HAP-1 (cell line): Measurements from ENCODE around the gene ERP27.

Experiments
- DNase-seq, 2 experiments: peaks; one replicate each; pipeline ENCODE4 v3.0.0-alpha.2; 2016 to 2020; ENCODE audit warnings: low spot score in 2 of 2
- H3K27me3 ChIP-seq: fragments of 250-450 bp; sonication (Bioruptor Pico); 2 replicates; pipeline ENCODE4 v1.5.1; 2020; ENCODE audit warnings: low read depth, mild to moderate bottlenecking, moderate library complexity
- H3K36me3 ChIP-seq: fragments of 250-450 bp; sonication (Bioruptor Pico); replicated peaks from 2 replicates; pipeline ENCODE4 v1.5.1; 2020; ENCODE audit warnings: mild to moderate bottlenecking
- H3K4me1 ChIP-seq: fragments of 250-450 bp; sonication (Bioruptor Pico); 2 replicates; pipeline ENCODE4 v1.5.1; 2020; ENCODE audit warnings: mild to moderate bottlenecking
- H3K4me3 ChIP-seq: fragments of 250-450 bp; sonication (Bioruptor Pico); 2 replicates; pipeline ENCODE4 v1.5.1; 2020; ENCODE audit warnings: mild to moderate bottlenecking, moderate library complexity
- H3K9me3 ChIP-seq: fragments of 250-450 bp; sonication (Bioruptor Pico); 2 replicates; pipeline ENCODE4 v1.5.1; 2020; ENCODE audit warnings: mild to moderate bottlenecking, moderate library complexity
- in situ Hi-C: fragments of 300-500 bp; cut with MboI; formaldehyde crosslinking; loops from 3 replicates; pipeline ENCODE4 v1.14.3; 2020; ENCODE audit warnings: low sequenced_read_pairs, inconsistent platforms, mixed read lengths

Gene ERP27

DNA sequence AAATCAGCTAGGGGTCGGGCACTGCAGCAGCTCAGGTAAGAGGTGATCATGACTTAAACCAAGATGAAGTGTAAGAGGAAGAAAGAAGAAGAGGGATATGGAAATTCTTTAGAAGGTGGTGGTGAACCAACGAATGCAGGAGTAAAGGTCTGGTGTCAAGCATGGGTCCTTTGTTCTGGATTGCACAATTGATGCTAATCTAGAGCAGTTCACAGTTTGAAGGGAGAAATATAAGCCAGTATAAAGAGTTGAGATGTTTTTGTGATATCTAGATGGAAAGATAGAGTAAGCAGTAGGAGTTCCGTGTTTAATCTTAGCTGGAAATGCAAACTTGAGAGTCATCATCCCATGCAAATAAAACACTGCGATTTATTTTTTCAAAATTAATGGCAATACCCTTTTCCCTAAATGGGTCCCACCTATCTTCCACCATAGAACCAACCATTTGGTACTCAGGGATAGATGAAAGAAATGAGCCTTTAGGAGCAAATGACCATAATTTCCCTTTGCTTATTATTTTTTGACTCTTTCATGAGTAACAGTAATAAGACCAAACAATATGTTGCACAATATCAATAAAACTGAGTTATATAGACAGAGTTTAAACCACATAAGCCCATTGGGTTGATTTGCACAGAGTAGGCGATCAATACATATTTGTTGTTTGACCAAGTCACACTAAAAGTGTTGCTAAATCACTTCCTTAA is 37.7 kb downstream of the ERP27 start:
- Histone ChIP-seq H3K36me3 (no peaks in the 10 kb centered on the region), H3K4me1 (no peaks in the 10 kb centered on the region), H3K4me3 (no peak overlapping the region), H3K27me3 (no peaks in the 10 kb centered on the region), H3K9me3 (no peaks in the 10 kb centered on the region)
- DNase-seq = no peak
- in situ Hi-C loops = no loop called here

DNA sequence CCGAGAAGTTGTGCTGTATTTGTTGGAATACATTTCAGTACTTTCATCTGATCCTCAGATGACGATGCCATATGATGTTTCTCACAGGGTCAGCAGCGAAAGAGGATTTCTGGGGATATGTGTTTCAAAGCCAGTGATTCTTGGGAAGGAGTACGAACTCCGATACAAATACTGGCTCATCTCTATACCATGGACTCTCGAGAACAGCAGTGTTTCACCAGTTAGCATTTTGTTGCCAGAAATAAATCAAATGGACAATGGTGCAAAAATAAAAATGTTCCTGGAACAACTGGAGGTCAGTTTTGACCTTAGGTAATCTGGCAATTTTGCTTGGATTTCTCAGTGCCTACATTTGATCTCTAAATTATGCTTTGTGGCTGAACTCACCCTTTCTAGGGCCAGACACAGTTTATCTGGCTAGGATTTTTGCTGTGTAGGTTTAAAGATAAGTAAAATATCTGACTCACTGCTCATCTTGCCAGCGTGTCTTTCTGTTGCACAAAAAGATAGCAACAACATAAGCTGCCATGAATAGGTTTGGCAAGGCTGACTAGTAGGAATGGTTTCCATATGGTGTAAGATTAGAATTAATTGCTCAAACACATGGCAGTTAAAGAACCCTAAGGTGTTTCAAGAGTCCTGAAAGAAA is 41.7 kb downstream of the ERP27 start:
- in situ Hi-C loops = no loop called here
- no peak overlapping the region for H3K4me3 ChIP-seq
- DNase-seq = no peak

DNA sequence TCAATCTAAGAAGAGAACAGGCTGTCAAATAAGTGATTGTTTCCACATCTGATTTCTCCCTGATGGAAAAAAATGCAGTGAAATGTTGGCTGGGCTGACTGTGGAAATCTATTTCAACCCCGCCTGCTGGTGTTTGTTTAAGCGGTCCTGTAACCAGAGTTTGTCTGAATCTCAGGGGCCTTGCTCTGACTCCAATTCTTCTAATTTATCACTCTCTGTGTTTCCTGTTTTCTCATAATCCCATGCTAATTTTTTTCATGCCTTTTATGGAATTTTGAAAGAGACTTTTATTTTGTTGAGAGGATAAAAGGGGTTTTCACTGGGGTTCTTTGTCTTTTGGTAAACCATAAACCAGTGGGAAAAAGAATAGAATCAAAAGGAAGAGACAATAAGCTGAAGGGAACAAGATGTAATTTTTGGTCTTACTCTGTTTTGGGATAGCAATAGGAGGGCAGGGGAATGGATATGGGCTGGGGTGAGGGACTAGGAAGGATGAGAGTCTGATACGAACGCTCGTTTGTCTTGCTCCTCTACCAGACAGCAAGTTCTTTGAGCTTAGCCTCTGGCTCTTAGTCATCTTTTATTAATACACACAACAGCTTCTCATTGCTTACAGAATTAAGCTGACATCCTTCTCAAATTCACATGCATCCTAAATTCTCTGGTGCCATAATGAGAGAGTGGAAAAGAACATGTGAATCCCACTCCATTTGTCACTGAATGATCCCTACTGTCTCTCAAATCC is 44.7 kb downstream of the ERP27 start:
- DNase-seq = no peak
- H3K27me3 ChIP-seq = no peaks in the 10 kb centered on the region
- no peaks in the 10 kb centered on the region for H3K36me3 ChIP-seq
- no peak overlapping the region for H3K4me3 ChIP-seq
- in situ Hi-C loops = no loop called here
- no peaks in the 10 kb centered on the region for H3K4me1 ChIP-seq
- no peaks in the 10 kb centered on the region for H3K9me3 ChIP-seq

More for the DNA sequence above, 41.7 kb downstream of the ERP27 start:
- Histone ChIP-seq H3K4me1 (no peaks in the 10 kb centered on the region), H3K9me3 (no peaks in the 10 kb centered on the region), H3K36me3 (no peaks in the 10 kb centered on the region), H3K27me3 (no peaks in the 10 kb centered on the region)

DNA sequence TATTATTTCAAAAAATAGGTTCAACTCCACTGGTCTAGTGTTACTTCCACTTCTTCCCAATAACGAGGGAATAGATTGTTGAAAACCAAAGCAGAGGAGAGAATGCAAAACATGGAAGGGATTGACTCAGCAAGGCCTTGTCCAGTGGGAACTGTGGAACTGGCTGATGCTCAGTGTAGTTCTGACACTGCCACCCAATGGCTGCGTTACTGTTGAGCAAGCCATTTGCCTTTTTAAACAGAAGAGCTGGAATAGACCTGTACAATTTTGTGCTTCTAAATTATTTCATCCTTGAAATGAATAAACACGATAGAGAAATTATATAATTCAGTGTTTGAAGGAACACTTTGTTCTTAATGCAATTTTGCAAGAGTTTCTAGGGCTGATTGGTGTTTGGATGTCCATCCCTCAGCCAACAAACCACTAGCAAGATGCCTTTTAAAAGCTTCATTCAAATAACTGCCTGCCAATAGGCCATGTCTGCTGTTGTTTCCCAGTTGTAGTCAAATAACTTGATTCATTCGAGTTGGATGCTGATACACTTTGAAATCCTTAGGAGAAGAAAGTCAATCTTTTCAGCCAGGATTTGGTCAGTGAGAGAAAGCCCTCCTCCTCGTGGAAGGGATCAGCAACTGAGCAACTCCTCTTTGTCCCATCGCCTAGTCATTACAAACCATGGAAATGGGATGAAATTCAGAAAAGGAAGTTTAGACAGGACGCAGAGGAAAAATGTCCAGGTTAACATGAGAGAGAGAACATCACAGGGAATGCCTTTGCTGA is 45.4 kb downstream of the ERP27 start:
- Histone ChIP-seq H3K36me3 (no peaks in the 10 kb centered on the region), H3K4me3 (no peak overlapping the region), H3K27me3 (no peaks in the 10 kb centered on the region), H3K4me1 (no peaks in the 10 kb centered on the region), H3K9me3 (no peaks in the 10 kb centered on the region)
- in situ Hi-C loops = no loop called here
- no peak for DNase-seq

DNA sequence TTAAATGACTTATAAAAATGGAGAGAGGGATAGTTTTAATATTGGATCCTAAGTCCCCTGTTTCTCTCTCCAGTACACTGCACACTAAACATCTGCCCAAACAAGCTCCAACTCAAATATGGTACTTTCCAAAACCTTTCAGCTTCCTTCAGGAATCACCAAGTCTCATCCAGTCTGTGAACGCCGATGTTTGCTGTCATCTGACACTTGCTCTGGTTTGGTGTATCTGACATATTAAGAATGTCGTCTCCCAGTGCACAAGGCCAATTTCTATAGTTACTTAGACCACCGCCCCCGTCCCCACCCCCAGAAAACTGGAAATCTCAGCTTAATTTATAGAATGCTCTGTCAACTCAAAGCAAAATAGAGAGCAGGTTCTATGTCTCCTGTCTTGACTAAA is 47.6 kb downstream of the ERP27 start:
- DNase-seq = no peak
- H3K27me3 ChIP-seq = no peaks in the 10 kb centered on the region
- in situ Hi-C loops = no loop called here

DNA sequence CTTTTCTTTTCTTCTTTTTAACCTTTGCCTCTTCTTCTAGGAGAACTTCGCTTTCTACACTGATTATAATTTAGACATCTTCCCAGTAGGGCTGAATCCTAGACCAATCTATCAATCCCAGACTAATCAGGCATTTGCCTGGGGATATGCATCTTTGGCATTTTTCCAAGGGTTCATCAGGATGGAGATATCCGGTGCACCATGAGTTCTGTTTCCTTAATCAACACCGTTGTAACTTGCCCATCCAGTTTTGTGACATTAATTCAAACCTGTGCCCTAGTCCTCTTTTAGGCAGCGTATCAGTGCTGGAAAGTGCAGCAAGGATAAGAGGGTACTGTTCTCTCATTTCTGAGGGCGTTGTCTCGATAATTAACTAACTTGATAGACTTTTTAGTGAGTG is 52.1 kb downstream of the ERP27 start:
- H3K4me1 ChIP-seq = no peaks in the 10 kb centered on the region
- H3K9me3 ChIP-seq = no peaks in the 10 kb centered on the region
- no peaks in the 10 kb centered on the region for H3K36me3 ChIP-seq
- DNase-seq = no peak
- in situ Hi-C loops = no loop called here
- H3K4me3 ChIP-seq = no peak overlapping the region
- H3K27me3 ChIP-seq = no peaks in the 10 kb centered on the region

More for the DNA sequence above, 47.6 kb downstream of the ERP27 start:
- Histone ChIP-seq H3K9me3 (no peaks in the 10 kb centered on the region), H3K4me1 (no peaks in the 10 kb centered on the region), H3K4me3 (no peak overlapping the region), H3K36me3 (no peaks in the 10 kb centered on the region)

DNA sequence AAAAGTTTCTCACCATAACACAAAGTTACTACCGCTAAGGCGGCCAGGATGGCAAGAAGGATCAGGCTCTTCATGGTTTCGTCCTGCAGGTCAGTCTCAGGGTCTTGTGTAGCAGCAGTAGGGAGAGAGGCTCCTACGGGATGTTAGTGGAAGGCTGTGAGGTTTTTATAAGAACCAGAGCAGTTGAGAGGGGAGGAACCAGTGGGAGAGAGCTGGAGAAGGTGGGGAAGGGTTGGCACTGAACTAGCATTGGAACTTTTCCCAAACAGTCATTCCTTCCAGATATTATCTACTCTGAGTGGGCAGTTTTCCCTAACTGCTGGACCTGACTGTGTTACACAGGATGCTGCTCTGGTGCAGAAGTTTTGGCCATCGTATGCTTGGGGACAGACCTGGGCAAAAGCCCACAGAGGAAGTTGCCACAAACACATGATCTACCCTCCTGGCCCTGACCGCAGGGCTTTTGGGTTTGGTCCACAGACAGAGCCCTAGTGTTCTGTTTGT is 52.6 kb downstream of the ERP27 start, which contains the start of gene MGP:
Gene MGP (minus strand): TSS at position 137 of the 504 bp plus-strand sequence. CDS start 63 bp downstream, at position 74.
- no peaks in the 10 kb centered on the region for H3K4me1 ChIP-seq
- no peaks in the 10 kb centered on the region for H3K27me3 ChIP-seq
- H3K4me3 ChIP-seq = no peak within 1 kb of the TSS
- DNase-seq = no peak
- in situ Hi-C loops = no loop called here
- no peaks in the 10 kb centered on the region for H3K9me3 ChIP-seq
- H3K36me3 ChIP-seq = no peaks in the 10 kb centered on the region

DNA sequence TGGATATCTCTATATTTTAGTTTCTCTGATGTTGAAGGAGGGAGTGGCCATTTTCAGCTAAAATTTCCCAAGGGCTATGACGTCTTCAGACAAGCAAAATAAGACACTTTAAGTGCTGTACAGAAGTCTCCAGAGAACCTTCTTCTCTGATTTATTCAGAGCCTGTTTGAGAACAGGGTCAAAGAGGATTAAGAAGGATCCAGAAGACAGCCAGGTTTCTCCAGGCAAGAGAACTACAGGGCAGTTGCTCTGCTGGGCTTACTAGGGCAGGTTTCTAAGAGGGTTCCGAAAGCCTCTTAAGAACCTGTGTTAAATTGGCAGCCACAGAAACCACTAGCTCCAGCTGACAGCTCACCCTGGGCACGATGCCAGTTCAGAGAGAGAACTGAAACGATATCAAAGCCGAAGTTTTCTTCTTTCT is 53.9 kb downstream of the ERP27 start:
- in situ Hi-C loops = no loop called here
- Histone ChIP-seq H3K36me3 (no peaks in the 10 kb centered on the region), H3K4me1 (no peaks in the 10 kb centered on the region), H3K27me3 (no peaks in the 10 kb centered on the region), H3K4me3 (no peak overlapping the region), H3K9me3 (no peaks in the 10 kb centered on the region)
- no peak for DNase-seq

DNA sequence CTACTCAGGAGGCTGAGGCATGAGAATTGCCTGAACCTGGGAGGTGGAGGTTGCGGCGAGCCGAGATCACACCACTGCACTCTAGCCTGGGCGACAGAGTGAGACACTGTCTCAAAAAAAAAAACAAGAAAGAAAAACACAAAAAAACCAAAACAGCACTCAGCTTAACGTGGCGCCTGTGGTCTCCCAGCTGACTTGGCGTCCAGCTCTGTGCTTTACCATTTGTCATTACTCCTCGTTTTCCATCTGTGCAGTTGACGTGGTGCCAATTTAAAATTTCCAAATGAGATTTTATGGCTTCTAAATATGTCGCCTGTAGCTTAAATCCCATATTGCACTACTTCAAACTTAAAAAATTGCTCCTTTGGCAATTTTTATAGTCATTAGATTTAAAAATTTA is 54.7 kb downstream of the ERP27 start:
- in situ Hi-C loops = no loop called here
- Histone ChIP-seq H3K4me3 (no peak overlapping the region), H3K27me3 (no peaks in the 10 kb centered on the region), H3K4me1 (no peaks in the 10 kb centered on the region), H3K36me3 (no peaks in the 10 kb centered on the region), H3K9me3 (no peaks in the 10 kb centered on the region)
- no peak for DNase-seq

DNA sequence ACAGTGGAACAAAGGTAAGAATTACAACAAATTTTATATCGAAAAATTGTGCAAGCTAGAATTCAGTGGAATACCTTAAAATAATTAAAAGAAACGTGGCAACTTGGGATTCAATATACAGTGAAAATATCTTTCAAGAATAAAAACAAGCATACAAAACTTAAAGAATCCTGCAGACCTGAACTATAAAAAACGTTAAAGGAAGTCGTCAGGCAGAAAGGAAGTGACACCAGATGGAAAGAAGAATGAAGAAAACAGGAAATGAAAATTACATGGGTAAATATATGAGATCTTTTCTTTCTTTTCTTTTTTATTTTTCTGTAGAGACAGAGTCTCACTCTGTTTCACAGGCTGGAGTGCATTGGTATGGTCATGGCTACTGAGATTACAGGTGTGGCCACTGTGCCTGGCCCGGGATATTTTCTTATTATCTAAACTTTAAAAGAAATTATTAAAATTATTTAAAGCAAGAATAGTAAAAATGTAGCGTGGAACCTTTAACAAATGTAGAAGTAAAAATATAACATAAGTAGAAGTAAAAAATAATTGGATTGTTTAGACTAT is 57.4 kb downstream of the ERP27 start:
- Histone ChIP-seq H3K9me3 (no peaks in the 10 kb centered on the region), H3K4me3 (no peak overlapping the region)
- in situ Hi-C loops = no loop called here

DNA sequence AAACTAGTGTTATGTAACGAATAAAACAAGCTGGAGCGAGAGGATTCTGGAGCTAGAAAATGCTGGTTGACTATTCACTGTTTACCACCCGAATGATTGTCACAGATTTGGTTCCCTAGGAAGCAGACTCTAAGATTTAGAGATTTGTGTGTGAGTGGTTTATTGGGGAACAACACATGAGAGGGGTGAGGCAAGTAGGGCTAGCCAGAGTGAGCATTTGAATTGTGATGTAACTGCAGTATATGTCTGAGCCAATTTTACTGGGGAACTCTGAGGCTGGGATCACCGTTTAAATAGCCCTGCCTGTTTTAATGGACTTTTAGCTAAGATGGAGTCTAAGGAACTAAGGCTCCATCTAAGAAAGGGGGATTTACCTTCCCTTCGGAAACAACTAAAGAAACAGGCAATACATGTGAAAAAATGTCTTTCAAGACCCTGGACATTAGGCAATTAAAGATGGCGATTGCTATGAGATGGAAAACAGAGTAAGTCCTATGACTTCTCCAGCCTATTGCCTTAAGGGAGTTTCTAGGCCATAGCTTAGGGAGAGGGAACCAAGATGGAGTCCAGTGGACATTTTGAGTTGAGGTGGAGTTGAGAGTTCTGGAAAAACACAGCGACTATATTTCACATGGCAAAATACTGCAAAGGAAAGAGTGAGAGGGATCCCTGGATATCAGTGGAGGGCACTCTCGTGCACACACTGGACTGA is 59.0 kb downstream of the ERP27 start:
- H3K4me3 ChIP-seq = no peak overlapping the region
- no peaks in the 10 kb centered on the region for H3K27me3 ChIP-seq
- H3K9me3 ChIP-seq = no peaks in the 10 kb centered on the region
- no peaks in the 10 kb centered on the region for H3K36me3 ChIP-seq
- in situ Hi-C loops = no loop called here
- no peak for DNase-seq
- no peaks in the 10 kb centered on the region for H3K4me1 ChIP-seq

More for the DNA sequence above, 57.4 kb downstream of the ERP27 start:
- no peak for DNase-seq
- Histone ChIP-seq H3K27me3 (no peaks in the 10 kb centered on the region), H3K36me3 (no peaks in the 10 kb centered on the region), H3K4me1 (no peaks in the 10 kb centered on the region)

DNA sequence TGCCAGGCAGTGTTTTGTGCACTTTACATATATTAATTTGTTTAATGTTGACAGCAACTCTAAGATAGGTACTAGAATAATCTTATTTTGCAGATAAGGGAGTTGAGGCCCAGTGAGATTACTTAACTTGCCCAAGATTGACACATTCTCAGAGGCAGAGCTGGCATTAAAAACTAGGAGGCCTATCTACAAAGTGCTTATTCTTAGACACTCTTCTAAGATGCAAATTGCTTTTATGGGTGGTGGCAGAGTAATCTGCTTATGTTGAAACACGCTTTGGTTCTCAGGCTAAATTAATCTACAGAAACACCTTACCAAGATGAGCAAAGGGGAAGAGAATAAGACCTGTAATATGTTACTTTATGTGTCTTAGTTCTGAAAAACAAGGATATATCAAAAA is 59.8 kb downstream of the ERP27 start:
- Histone ChIP-seq H3K27me3 (no peaks in the 10 kb centered on the region), H3K4me3 (no peak overlapping the region), H3K9me3 (no peaks in the 10 kb centered on the region), H3K36me3 (no peaks in the 10 kb centered on the region), H3K4me1 (no peaks in the 10 kb centered on the region)
- in situ Hi-C loops = no loop called here
- no peak for DNase-seq

DNA sequence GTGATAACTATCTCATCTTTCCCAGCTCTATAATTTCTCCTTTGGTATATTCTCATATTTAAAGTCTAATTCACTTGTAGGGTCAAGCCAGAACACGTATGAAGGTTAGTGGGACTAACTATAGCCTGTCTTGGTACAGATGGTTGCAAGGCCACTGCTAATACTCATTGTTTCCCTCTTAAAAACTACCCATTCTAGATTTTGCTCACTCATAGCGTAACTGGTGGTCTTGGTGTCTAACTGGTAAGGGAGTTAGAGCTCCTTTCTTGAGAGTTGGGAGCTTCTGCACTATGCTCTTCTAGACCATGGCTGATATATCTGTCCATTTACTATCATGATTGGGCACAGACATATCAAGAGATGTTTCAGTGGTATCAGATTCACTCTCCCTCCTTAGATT is 61.5 kb downstream of the ERP27 start:
- Histone ChIP-seq H3K4me1 (no peaks in the 10 kb centered on the region), H3K9me3 (no peaks in the 10 kb centered on the region), H3K27me3 (no peaks in the 10 kb centered on the region), H3K4me3 (no peak overlapping the region), H3K36me3 (no peaks in the 10 kb centered on the region)
- in situ Hi-C loops = no loop called here
- DNase-seq = no peak
